ENCODE data around the gene SUSD1.
"Not testable (repeated sequence)": the region's sequence is repeated elsewhere in the genome, so short reads cannot be mapped to it uniquely, and the experiment has no call there.

The SUSD1 gene

GRCh38 chr9:112157087-112157486 lies 18.0 kb downstream of the SUSD1 start:
- H3K27me3 ChIP-seq (ENCODE audit: control insufficient read depth, insufficient read depth, low read length), result no peaks in the 10 kb centered on the region
- no peak overlapping the region for H3K4me3 ChIP-seq (ENCODE audit: low read depth, low read length)
- no peaks in the 10 kb centered on the region for H3K36me3 ChIP-seq (ENCODE audit: control insufficient read depth, insufficient read depth, low read length)
- H3K9ac ChIP-seq (ENCODE audit: low read length), result no peak overlapping the region
- no peaks in the 10 kb centered on the region for H3K9me3 ChIP-seq (ENCODE audit: control insufficient read depth, insufficient read depth, low read depth, low read length)
- H3K27ac ChIP-seq (ENCODE audit: low read depth, low read length), result no peak overlapping the region
- no peaks in the 10 kb centered on the region for H3K4me1 ChIP-seq (ENCODE audit: control insufficient read depth, insufficient read depth, low read length)

GRCh38 chr9:112149211-112149610 lies 25.9 kb downstream of the SUSD1 start:
- H3K36me3 ChIP-seq (ENCODE audit: control insufficient read depth, insufficient read depth, low read length), result no peaks in the 10 kb centered on the region
- no peak overlapping the region for H3K4me3 ChIP-seq (ENCODE audit: low read depth, low read length)
- H3K9me3 ChIP-seq (ENCODE audit: control insufficient read depth, insufficient read depth, low read depth, low read length), result no peaks in the 10 kb centered on the region
- H3K9ac ChIP-seq (ENCODE audit: low read length), result no peak overlapping the region
- H3K27ac ChIP-seq (ENCODE audit: low read depth, low read length), result no peak overlapping the region
- H3K4me1 ChIP-seq (ENCODE audit: control insufficient read depth, insufficient read depth, low read length), result no peaks in the 10 kb centered on the region
- no peaks in the 10 kb centered on the region for H3K27me3 ChIP-seq (ENCODE audit: control insufficient read depth, insufficient read depth, low read length)

GRCh38 chr9:112145886-112146285 lies 29.2 kb downstream of the SUSD1 start:
- H3K4me1 ChIP-seq (ENCODE audit: control insufficient read depth, insufficient read depth, low read length), result no peaks in the 10 kb centered on the region
- H3K27me3 ChIP-seq (ENCODE audit: control insufficient read depth, insufficient read depth, low read length), result no peaks in the 10 kb centered on the region
- H3K27ac ChIP-seq (ENCODE audit: low read depth, low read length), result no peak overlapping the region
- H3K9me3 ChIP-seq (ENCODE audit: control insufficient read depth, insufficient read depth, low read depth, low read length), result no peaks in the 10 kb centered on the region
- no peaks in the 10 kb centered on the region for H3K36me3 ChIP-seq (ENCODE audit: control insufficient read depth, insufficient read depth, low read length)
- no peak overlapping the region for H3K9ac ChIP-seq (ENCODE audit: low read length)
- H3K4me3 ChIP-seq (ENCODE audit: low read depth, low read length), result no peak overlapping the region

- Histone ChIP-seq H3K4me3 (ENCODE audit: low read depth, low read length) (no peak overlapping the region), H3K27me3 (ENCODE audit: control insufficient read depth, insufficient read depth, low read length) (no peaks in the 10 kb centered on the region), H3K9ac (ENCODE audit: low read length) (no peak overlapping the region), H3K36me3 (ENCODE audit: control insufficient read depth, insufficient read depth, low read length) (no peaks in the 10 kb centered on the region), H3K4me1 (ENCODE audit: control insufficient read depth, insufficient read depth, low read length) (no peaks in the 10 kb centered on the region), H3K9me3 (ENCODE audit: control insufficient read depth, insufficient read depth, low read depth, low read length) (no peaks in the 10 kb centered on the region), H3K27ac (ENCODE audit: low read depth, low read length) (no peak overlapping the region; the same call in 1 of the 2 replicates)
Measured at GRCh38 chr9:112144807-112145206, 30.3 kb downstream of the SUSD1 start.

- H3K27ac ChIP-seq (ENCODE audit: low read depth, low read length), result no peak overlapping the region
- H3K9ac ChIP-seq (ENCODE audit: low read length), result no peak overlapping the region
- H3K4me3 ChIP-seq (ENCODE audit: low read depth, low read length), result no peak overlapping the region
- no peaks in the 10 kb centered on the region for H3K9me3 ChIP-seq (ENCODE audit: control insufficient read depth, insufficient read depth, low read depth, low read length)
- H3K36me3 ChIP-seq (ENCODE audit: control insufficient read depth, insufficient read depth, low read length), result no peaks in the 10 kb centered on the region
- no peaks in the 10 kb centered on the region for H3K4me1 ChIP-seq (ENCODE audit: control insufficient read depth, insufficient read depth, low read length)
- H3K27me3 ChIP-seq (ENCODE audit: control insufficient read depth, insufficient read depth, low read length), result no peaks in the 10 kb centered on the region
Measured at GRCh38 chr9:112142420-112142819, 32.7 kb downstream of the SUSD1 start.

- no peak overlapping the region for H3K9ac ChIP-seq (ENCODE audit: low read length)
- H3K27me3 ChIP-seq (ENCODE audit: control insufficient read depth, insufficient read depth, low read length), result no peaks in the 10 kb centered on the region
- no peaks in the 10 kb centered on the region for H3K36me3 ChIP-seq (ENCODE audit: control insufficient read depth, insufficient read depth, low read length)
- H3K4me3 ChIP-seq (ENCODE audit: low read depth, low read length), result no peak overlapping the region
- no peaks in the 10 kb centered on the region for H3K4me1 ChIP-seq (ENCODE audit: control insufficient read depth, insufficient read depth, low read length)
- H3K27ac ChIP-seq (ENCODE audit: low read depth, low read length), result no peak overlapping the region
- no peaks in the 10 kb centered on the region for H3K9me3 ChIP-seq (ENCODE audit: control insufficient read depth, insufficient read depth, low read depth, low read length)
Measured at GRCh38 chr9:112140936-112141335, 34.2 kb downstream of the SUSD1 start.

GRCh38 chr9:112137066-112137465 lies 38.0 kb downstream of the SUSD1 start:
- Histone ChIP-seq H3K36me3 (ENCODE audit: control insufficient read depth, insufficient read depth, low read length) (no peaks in the 10 kb centered on the region), H3K27ac (ENCODE audit: low read depth, low read length) (no peak overlapping the region), H3K9ac (ENCODE audit: low read length) (no peak overlapping the region), H3K4me3 (ENCODE audit: low read depth, low read length) (no peak overlapping the region), H3K9me3 (ENCODE audit: control insufficient read depth, insufficient read depth, low read depth, low read length) (no peaks in the 10 kb centered on the region), H3K4me1 (ENCODE audit: control insufficient read depth, insufficient read depth, low read length) (no peaks in the 10 kb centered on the region), H3K27me3 (ENCODE audit: control insufficient read depth, insufficient read depth, low read length) (no peaks in the 10 kb centered on the region)

- H3K27ac ChIP-seq (ENCODE audit: low read depth, low read length), result no peak overlapping the region
- H3K9ac ChIP-seq (ENCODE audit: low read length), result no peak overlapping the region
- H3K4me1 ChIP-seq (ENCODE audit: control insufficient read depth, insufficient read depth, low read length), result peaks cover 8% of the 10 kb centered on the region
- no peaks in the 10 kb centered on the region for H3K9me3 ChIP-seq (ENCODE audit: control insufficient read depth, insufficient read depth, low read depth, low read length)
- no peaks in the 10 kb centered on the region for H3K27me3 ChIP-seq (ENCODE audit: control insufficient read depth, insufficient read depth, low read length)
- no peaks in the 10 kb centered on the region for H3K36me3 ChIP-seq (ENCODE audit: control insufficient read depth, insufficient read depth, low read length)
- no peak overlapping the region for H3K4me3 ChIP-seq (ENCODE audit: low read depth, low read length)
Measured at GRCh38 chr9:112135706-112136105, 39.4 kb downstream of the SUSD1 start.

GRCh38 chr9:112133806-112134205 lies 41.3 kb downstream of the SUSD1 start:
- not testable (repeated sequence) for H3K4me3 ChIP-seq (ENCODE audit: low read depth, low read length); H3K9ac ChIP-seq (ENCODE audit: low read length); H3K36me3 ChIP-seq (ENCODE audit: control insufficient read depth, insufficient read depth, low read length); H3K27ac ChIP-seq (ENCODE audit: low read depth, low read length); H3K4me1 ChIP-seq (ENCODE audit: control insufficient read depth, insufficient read depth, low read length); H3K27me3 ChIP-seq (ENCODE audit: control insufficient read depth, insufficient read depth, low read length); H3K9me3 ChIP-seq (ENCODE audit: control insufficient read depth, insufficient read depth, low read depth, low read length)

- H3K27me3 ChIP-seq (ENCODE audit: control insufficient read depth, insufficient read depth, low read length), result no peaks in the 10 kb centered on the region
- H3K36me3 ChIP-seq (ENCODE audit: control insufficient read depth, insufficient read depth, low read length), result no peaks in the 10 kb centered on the region
- H3K9me3 ChIP-seq (ENCODE audit: control insufficient read depth, insufficient read depth, low read depth, low read length), result no peaks in the 10 kb centered on the region
- H3K27ac ChIP-seq (ENCODE audit: low read depth, low read length), result no peak overlapping the region
- no peak overlapping the region for H3K9ac ChIP-seq (ENCODE audit: low read length)
- no peak overlapping the region for H3K4me3 ChIP-seq (ENCODE audit: low read depth, low read length)
- peaks cover 8% of the 10 kb centered on the region for H3K4me1 ChIP-seq (ENCODE audit: control insufficient read depth, insufficient read depth, low read length)
Measured at GRCh38 chr9:112132356-112132755, 42.7 kb downstream of the SUSD1 start.

- no peaks in the 10 kb centered on the region for H3K36me3 ChIP-seq (ENCODE audit: control insufficient read depth, insufficient read depth, low read length)
- no peaks in the 10 kb centered on the region for H3K27me3 ChIP-seq (ENCODE audit: control insufficient read depth, insufficient read depth, low read length)
- no peak overlapping the region for H3K9ac ChIP-seq (ENCODE audit: low read length)
- no peak overlapping the region for H3K27ac ChIP-seq (ENCODE audit: low read depth, low read length)
- no peak overlapping the region for H3K4me3 ChIP-seq (ENCODE audit: low read depth, low read length)
- H3K4me1 ChIP-seq (ENCODE audit: control insufficient read depth, insufficient read depth, low read length), result peaks cover 8% of the 10 kb centered on the region
- H3K9me3 ChIP-seq (ENCODE audit: control insufficient read depth, insufficient read depth, low read depth, low read length), result no peaks in the 10 kb centered on the region
Measured at GRCh38 chr9:112130997-112131396, 44.1 kb downstream of the SUSD1 start.

- Histone ChIP-seq H3K4me3 (ENCODE audit: low read depth, low read length) (no peak overlapping the region), H3K4me1 (ENCODE audit: control insufficient read depth, insufficient read depth, low read length) (peaks cover 8% of the 10 kb centered on the region), H3K36me3 (ENCODE audit: control insufficient read depth, insufficient read depth, low read length) (no peaks in the 10 kb centered on the region), H3K27ac (ENCODE audit: low read depth, low read length) (no peak overlapping the region), H3K9me3 (ENCODE audit: control insufficient read depth, insufficient read depth, low read depth, low read length) (no peaks in the 10 kb centered on the region), H3K27me3 (ENCODE audit: control insufficient read depth, insufficient read depth, low read length) (no peaks in the 10 kb centered on the region), H3K9ac (ENCODE audit: low read length) (no peak overlapping the region)
Measured at GRCh38 chr9:112130347-112130746, 44.8 kb downstream of the SUSD1 start.

Measured in HUES6 (cell line).